H1 (cell line): ENCODE measurements around the gene ELFN2. TPM values are rescaled to one million over a fixed set of nuclear protein-coding genes. Genes with fewer than 3 reads are reported as not detected.

Experiments
- BCL11A ChIP-seq, 2 experiments: IDR thresholded peaks; one replicate each; pipeline ENCODE4 v1.6.1; 2011; ENCODE audit warnings: low read depth in 2 of 2, low read length in 2 of 2, mild to moderate bottlenecking in 2 of 2
- CEBPB ChIP-seq: IDR thresholded peaks from 2 replicates; pipeline ENCODE4 v1.6.1; 2012; ENCODE audit warnings: low read depth, low read length
- NRF1 ChIP-seq: IDR thresholded peaks from 2 replicates; pipeline ENCODE4 v1.6.1; 2011; ENCODE audit warnings: mild to moderate bottlenecking, low read depth, low read length, improper control_type of control experiment
- RNF2 ChIP-seq: fragments of 200-900, 300-1000 bp; sonication (generic); IDR thresholded peaks from 2 replicates; pipeline ENCODE4 v1.7.1; 2016; ENCODE audit warnings: borderline replicate concordance, low read depth, mild to moderate bottlenecking, antibody characterized with exemption, low read length; ENCODE audit not compliant: poor library complexity, severe bottlenecking; ENCODE audit errors: missing control alignments
- SP1 ChIP-seq: IDR thresholded peaks from 2 replicates; pipeline ENCODE4 v1.6.1; 2011; ENCODE audit warnings: low read depth, low read length
- polyA plus RNA-seq, 7 experiments: library from polyadenylated mRNA; depleted of rRNA in 3 of 7; stranded (reverse) in 5 of 7; unstranded in 2 of 7; fragments of >200 nt in 5 of 7; fragments of 200-250 nt in 2 of 7; gene quantifications; 1 replicate in 5 of 7; 2 replicates in 1 of 7; 4 replicates in 1 of 7; pipeline versions ENCODE4 v1.2.1 to v1.2.3, GENCODE V29; 2011 to 2013; ENCODE audit warnings: missing spikeins in 2 of 7, mixed read lengths in 2 of 7
- total RNA-seq: library from RNA; stranded (reverse); fragmentation: NEBNext Ultra II Directional; extraction: Animal tissue kit (Norgen Biotek cat#: 25700); gene quantifications from 2 replicates; pipeline ENCODE4 v1.2.1, GENCODE V29; 2021

Gene ELFN2
- total and polyA plus RNA-seq, 2 of the 8 experiments (the other 6 are each of a cell fraction or from before 2014, with no cell fraction given) = 0.63 to 0.88 TPM

- no peak for TF ChIP-seq RNF2
- no peak for TF ChIP-seq BCL11A (IDR thresholded peaks at IDR 0.05; ENCODE audit: low read depth in 2 of 2, low read length in 2 of 2)
- TF ChIP-seq NRF1 = no peak
- TF ChIP-seq CEBPB = no peak
- no peak for TF ChIP-seq SP1
Measured at GRCh38 chr22:37453696-37454095, 26.4 kb upstream of the ELFN2 start (continued).
